ENCODE results near the gene MRPL32. TPM values are rescaled to one million over a fixed set of nuclear protein-coding genes. Genes with fewer than 3 reads are reported as not detected.

MRPL32 gene
- total RNA-seq, 6 experiments from 2014 or later = 29.9 to 52.2 (median 43.9) TPM

DNA sequence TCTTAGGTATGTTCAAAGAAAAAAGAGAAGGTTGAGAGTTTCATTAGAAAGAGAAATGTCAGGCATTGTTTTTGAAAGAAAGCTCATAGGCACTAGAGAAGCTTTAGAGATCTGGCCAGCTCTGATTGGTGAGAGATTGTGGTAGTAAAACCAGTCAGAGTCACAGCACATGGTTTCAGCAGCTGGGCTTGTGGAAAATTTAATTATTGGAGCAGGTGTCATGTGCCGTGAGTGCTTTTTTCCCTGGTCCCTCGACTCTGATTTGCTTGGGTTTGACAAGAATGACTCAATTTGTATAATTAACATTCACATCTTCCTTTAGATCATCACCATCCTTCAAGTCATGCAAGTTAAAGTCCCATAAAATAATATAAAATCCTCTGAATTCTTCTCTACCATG is 35.2 kb downstream of the MRPL32 start:
- WGBS (ENCODE audit: insufficient coverage, low coverage, low lambda C conversion rate, missing lambda C conversion rate) = no CpG with 5 or more reads among the region's 2 CpGs
- DNase-seq (no peak), ATAC-seq (no peak)
- intact Hi-C loops (cut with DNase I) = no loop called here
- Histone ChIP-seq H3K36me3 (no peaks in the 10 kb centered on the region), H3K4me1 (no peaks in the 10 kb centered on the region), H3K4me3 (no peak overlapping the region), H3K27ac (no peak overlapping the region), H3K27me3 (no peaks in the 10 kb centered on the region), H3K9me3 (no peaks in the 10 kb centered on the region)
- TF ChIP-seq POLR2A (IDR thresholded peaks at IDR 0.05) = no peak
- TF ChIP-seq, protein P1, sequence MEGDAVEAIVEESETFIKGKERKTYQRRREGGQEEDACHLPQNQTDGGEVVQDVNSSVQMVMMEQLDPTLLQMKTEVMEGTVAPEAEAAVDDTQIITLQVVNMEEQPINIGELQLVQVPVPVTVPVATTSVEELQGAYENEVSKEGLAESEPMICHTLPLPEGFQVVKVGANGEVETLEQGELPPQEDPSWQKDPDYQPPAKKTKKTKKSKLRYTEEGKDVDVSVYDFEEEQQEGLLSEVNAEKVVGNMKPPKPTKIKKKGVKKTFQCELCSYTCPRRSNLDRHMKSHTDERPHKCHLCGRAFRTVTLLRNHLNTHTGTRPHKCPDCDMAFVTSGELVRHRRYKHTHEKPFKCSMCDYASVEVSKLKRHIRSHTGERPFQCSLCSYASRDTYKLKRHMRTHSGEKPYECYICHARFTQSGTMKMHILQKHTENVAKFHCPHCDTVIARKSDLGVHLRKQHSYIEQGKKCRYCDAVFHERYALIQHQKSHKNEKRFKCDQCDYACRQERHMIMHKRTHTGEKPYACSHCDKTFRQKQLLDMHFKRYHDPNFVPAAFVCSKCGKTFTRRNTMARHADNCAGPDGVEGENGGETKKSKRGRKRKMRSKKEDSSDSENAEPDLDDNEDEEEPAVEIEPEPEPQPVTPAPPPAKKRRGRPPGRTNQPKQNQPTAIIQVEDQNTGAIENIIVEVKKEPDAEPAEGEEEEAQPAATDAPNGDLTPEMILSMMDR (IDR thresholded peaks at IDR 0.05) = no peak

DNA sequence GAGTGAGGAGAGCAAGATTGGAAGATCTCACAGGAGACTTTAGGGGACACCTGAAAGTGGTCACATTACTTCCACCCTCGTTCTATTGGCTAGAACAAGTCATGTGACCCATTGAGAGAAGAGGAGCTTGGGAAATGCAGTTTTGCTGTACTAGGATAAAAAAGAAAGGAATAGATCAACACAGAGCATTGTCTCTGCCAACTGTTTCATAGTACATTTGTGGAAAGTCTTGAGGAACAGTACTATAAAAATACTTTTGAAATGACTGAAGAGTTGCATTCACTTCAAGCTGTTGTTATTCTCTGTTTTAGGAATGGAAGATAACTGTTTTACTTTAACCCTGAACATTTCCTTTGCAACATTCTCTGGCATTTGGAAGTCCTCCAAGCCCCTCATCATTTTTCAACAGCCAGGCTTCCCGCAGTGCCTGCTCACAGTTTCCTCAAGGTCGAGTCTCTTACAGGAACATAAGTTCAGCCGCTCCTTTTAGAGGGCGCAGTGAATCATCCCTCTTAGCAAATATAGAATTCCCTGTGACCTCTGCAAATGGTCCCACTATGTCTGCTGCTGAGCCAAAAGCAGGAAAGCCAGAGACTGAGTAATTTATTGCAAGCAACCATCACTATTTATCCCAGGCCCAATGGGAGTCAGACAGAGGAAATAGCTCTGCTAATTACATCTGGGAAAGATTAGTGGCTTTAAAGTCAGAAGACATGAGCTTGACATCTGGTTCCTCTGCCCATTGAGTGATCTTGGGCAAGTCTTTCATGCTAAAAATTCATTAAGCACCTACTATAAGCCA is 40.7 kb downstream of the MRPL32 start:
- TF ChIP-seq POLR2A (IDR thresholded peaks at IDR 0.05) = no peak
- TF ChIP-seq, protein P1 (IDR thresholded peaks at IDR 0.05) = no peak
- Histone ChIP-seq H3K4me1 (no peaks in the 10 kb centered on the region), H3K27me3 (no peaks in the 10 kb centered on the region), H3K27ac (no peak overlapping the region), H3K9me3 (no peaks in the 10 kb centered on the region), H3K4me3 (no peak overlapping the region), H3K36me3 (no peaks in the 10 kb centered on the region)
- intact Hi-C loops (cut with DNase I) = no loop called here
- ATAC-seq (peak; percentile 79 to 96 (median 84)), DNase-seq (peak in 1 of 3 donors; percentile 22)
- 27% methylated on average over 5 of the region's 5 CpGs for WGBS (ENCODE audit: insufficient coverage, low coverage, low lambda C conversion rate, missing lambda C conversion rate)

DNA sequence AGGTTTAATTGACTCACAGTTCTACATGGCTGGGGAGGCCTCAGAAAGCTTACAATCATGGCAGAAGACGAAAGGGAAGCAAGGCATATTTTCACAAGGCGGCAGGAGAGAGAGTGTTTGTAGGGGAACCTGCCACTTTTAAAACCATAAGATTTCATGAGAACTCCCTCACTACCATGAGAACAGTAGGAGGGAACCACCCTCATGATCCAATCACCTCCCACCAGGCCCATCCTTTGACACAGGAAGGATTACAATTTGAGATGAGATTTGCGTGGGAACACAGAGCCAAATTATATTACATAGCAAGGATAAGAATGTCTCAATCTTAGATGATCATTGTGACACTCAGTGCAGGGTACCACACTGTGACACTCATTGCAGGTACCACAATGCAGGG is 44.2 kb downstream of the MRPL32 start:
- DNase-seq (no peak), ATAC-seq (no peak)
- intact Hi-C loops (cut with DNase I) = no loop called here
- H3K4me3 ChIP-seq = no peak overlapping the region
- no peaks in the 10 kb centered on the region for H3K9me3 ChIP-seq
- H3K36me3 ChIP-seq = no peaks in the 10 kb centered on the region
- H3K27me3 ChIP-seq = no peaks in the 10 kb centered on the region
- TF ChIP-seq POLR2A (IDR thresholded peaks at IDR 0.05) = no peak
- TF ChIP-seq, protein P1 (IDR thresholded peaks at IDR 0.05) = no peak
- H3K4me1 ChIP-seq = no peaks in the 10 kb centered on the region
- H3K27ac ChIP-seq = no peak overlapping the region
- WGBS (ENCODE audit: insufficient coverage, low coverage, low lambda C conversion rate, missing lambda C conversion rate) = 81% methylated on average over 3 of the region's 3 CpGs

DNA sequence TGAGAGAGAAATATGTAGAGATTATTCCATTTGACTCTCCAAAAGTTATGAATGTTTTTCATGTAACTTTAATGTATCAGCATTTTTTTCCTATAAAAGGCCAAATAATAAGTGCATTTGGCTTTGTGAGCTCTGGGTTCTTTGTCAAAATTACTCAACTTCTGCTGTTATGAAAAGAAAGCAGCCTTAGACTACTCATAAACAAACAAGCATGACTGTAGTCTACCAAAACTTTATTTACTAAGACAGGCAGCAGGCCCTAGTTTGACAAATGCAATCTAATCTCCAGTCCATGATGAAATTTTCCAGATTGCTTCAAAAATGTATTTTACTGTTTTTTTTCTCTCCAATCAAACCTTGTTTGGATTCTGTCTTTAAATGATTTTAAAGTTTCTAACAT is 46.3 kb downstream of the MRPL32 start:
- Histone ChIP-seq H3K36me3 (no peaks in the 10 kb centered on the region), H3K27ac (no peak overlapping the region), H3K9me3 (no peaks in the 10 kb centered on the region), H3K27me3 (no peaks in the 10 kb centered on the region), H3K4me1 (no peaks in the 10 kb centered on the region), H3K4me3 (no peak overlapping the region)
- ATAC-seq = no peak
- intact Hi-C loops (cut with DNase I) = no loop called here
- no peak for DNase-seq
- no peak for TF ChIP-seq POLR2A (IDR thresholded peaks at IDR 0.05)
- TF ChIP-seq, protein P1 (IDR thresholded peaks at IDR 0.05) = no peak

Measured in right lobe of liver (tissue), 6 donors.